HEK293 (cell line): Measurements from ENCODE around the gene GSS.
"Not testable (repeated sequence)": the region's sequence is repeated elsewhere in the genome, so short reads cannot be mapped to it uniquely, and the experiment has no call there.

Experiments
- HIC1 ChIP-seq: fragments of 450-650 bp; formaldehyde crosslinking; IDR thresholded peaks from 2 replicates; pipeline ENCODE4 v1.5.1; 2016; ENCODE audit warnings: missing biosample characterization, missing genetic modification characterization
- PRDM4 ChIP-seq: fragments of 450-650 bp; formaldehyde crosslinking; IDR thresholded peaks from 2 replicates; pipeline ENCODE4 v1.5.1; 2017; ENCODE audit warnings: missing biosample characterization, missing genetic modification characterization
- REST ChIP-seq: fragments of 450-650 bp; formaldehyde crosslinking; IDR thresholded peaks from 2 replicates; pipeline ENCODE4 v1.5.1; 2016; ENCODE audit warnings: missing biosample characterization, missing genetic modification characterization
- ZBTB1 ChIP-seq: fragments of 450-650 bp; formaldehyde crosslinking; IDR thresholded peaks from 2 replicates; pipeline ENCODE4 v1.5.1; 2016; ENCODE audit warnings: missing biosample characterization, missing genetic modification characterization
- ZNF23 ChIP-seq: fragments of 450-650 bp; formaldehyde crosslinking; IDR thresholded peaks from 2 replicates; pipeline ENCODE4 v1.5.1; 2016; ENCODE audit warnings: missing biosample characterization, missing genetic modification characterization, borderline replicate concordance
- ZNF274 ChIP-seq, 2 experiments: fragments of 200-500 bp in 1 of 2; fragments of 450-650 bp in 1 of 2; sonication (Bioruptor generic) in 1 of 2; formaldehyde crosslinking in 1 of 2; IDR thresholded peaks; 2 replicates each; pipeline versions ENCODE4 v1.5.1 to v1.6.1; 2014 to 2016; ENCODE audit warnings: borderline replicate concordance in 1 of 2, inconsistent platforms in 1 of 2, low read length in 1 of 2, missing biosample characterization in 1 of 2, missing genetic modification characterization in 1 of 2
- ZNF292 ChIP-seq: fragments of 450-650 bp; formaldehyde crosslinking; IDR thresholded peaks from 2 replicates; pipeline ENCODE4 v1.5.1; 2016; ENCODE audit warnings: low read depth, missing biosample characterization, missing genetic modification characterization, borderline replicate concordance
- ZNF549 ChIP-seq: fragments of 450-650 bp; IDR thresholded peaks from 2 replicates; pipeline ENCODE4 v1.5.1; 2018; ENCODE audit warnings: missing biosample characterization, missing genetic modification characterization, mild to moderate bottlenecking, inconsistent platforms, moderate library complexity
- TF ChIP-seq, protein P1 (sequence below): fragments of 450-650 bp; formaldehyde crosslinking; IDR thresholded peaks from 2 replicates; pipeline ENCODE4 v1.5.1; 2016; ENCODE audit warnings: missing biosample characterization, missing genetic modification characterization

- TF ChIP-seq ZNF23; ZNF274 (IDR thresholded peaks at IDR 0.05; ENCODE audit: low read length); ZNF274 (tag by site-specific recombination; IDR thresholded peaks at IDR 0.05; ENCODE audit: borderline replicate concordance); REST (tag by site-specific recombination); ZBTB1 (tag by site-specific recombination); HIC1; PRDM4 (tag by site-specific recombination); ZNF292; ZNF549: not testable (repeated sequence)
- TF ChIP-seq, protein P1, sequence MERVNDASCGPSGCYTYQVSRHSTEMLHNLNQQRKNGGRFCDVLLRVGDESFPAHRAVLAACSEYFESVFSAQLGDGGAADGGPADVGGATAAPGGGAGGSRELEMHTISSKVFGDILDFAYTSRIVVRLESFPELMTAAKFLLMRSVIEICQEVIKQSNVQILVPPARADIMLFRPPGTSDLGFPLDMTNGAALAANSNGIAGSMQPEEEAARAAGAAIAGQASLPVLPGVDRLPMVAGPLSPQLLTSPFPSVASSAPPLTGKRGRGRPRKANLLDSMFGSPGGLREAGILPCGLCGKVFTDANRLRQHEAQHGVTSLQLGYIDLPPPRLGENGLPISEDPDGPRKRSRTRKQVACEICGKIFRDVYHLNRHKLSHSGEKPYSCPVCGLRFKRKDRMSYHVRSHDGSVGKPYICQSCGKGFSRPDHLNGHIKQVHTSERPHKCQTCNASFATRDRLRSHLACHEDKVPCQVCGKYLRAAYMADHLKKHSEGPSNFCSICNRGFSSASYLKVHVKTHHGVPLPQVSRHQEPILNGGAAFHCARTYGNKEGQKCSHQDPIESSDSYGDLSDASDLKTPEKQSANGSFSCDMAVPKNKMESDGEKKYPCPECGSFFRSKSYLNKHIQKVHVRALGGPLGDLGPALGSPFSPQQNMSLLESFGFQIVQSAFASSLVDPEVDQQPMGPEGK, result not testable (repeated sequence)
These were observed 57.5 kb downstream of the GSS start for GRCh38 chr20:34898129-34898528.
